Psoas muscle (tissue), 8 donors: ENCODE results near the gene SNX32. TPM values are rescaled to one million over a fixed set of nuclear protein-coding genes. Genes with fewer than 3 reads are reported as not detected.
A peak's percentile ranks its signal among the peaks of the same experiment; 100 is the strongest.

Experiments used
- ATAC-seq, 4 donors: fragments of 200-7000 bp; cut with Tn5 transposase; one replicate each; pipeline ENCODE4 v1.9.1; 2020; ENCODE audit warnings: moderate library complexity in 3 of 4, mild to moderate bottlenecking in 2 of 4
- DNase-seq, 2 donors: peaks; one replicate each; pipeline ENCODE4 v3.0.0-alpha.2; 2020
- H3K27ac ChIP-seq: fragments of 200-600 bp; one replicate; pipeline ENCODE4 v1.8.0; 2022
- H3K27me3 ChIP-seq, 3 donors: fragments of 200-600 bp in 1 of 3; one replicate each; pipeline versions ENCODE4 v1.6.1 to v1.8.0; 2013 to 2022; ENCODE audit warnings: low read length in 2 of 3, mild to moderate bottlenecking in 2 of 3, moderate library complexity in 1 of 3; ENCODE audit not compliant: insufficient read depth in 3 of 3
- H3K36me3 ChIP-seq, 2 donors: fragments of 200-600 bp in 1 of 2; one replicate each; pipeline versions ENCODE4 v1.6.1 to v1.8.0; 2013 to 2022; ENCODE audit warnings: low read depth in 1 of 2, mild to moderate bottlenecking in 1 of 2, moderate library complexity in 1 of 2; ENCODE audit not compliant: insufficient read depth in 1 of 2
- H3K4me1 ChIP-seq: fragments of 200-600 bp; one replicate; pipeline ENCODE4 v1.8.0; 2022
- H3K4me3 ChIP-seq: fragments of 200-600 bp; one replicate; pipeline ENCODE4 v1.8.0; 2022; ENCODE audit warnings: mild to moderate bottlenecking
- H3K9me3 ChIP-seq: fragments of 200-600 bp; one replicate; pipeline ENCODE4 v1.8.0; 2022
- CTCF ChIP-seq: fragments of 200-600 bp; IDR thresholded peaks from one replicate; pipeline ENCODE4 v1.8.0; 2022; ENCODE audit warnings: antibody characterized with exemption
- WGBS, 3 donors: extraction: QIAGEN DNeasy Blood & Tissue Kit; methylation state at CpG; one replicate each; pipeline versions ENCODE4 v1.1.6 to v1.1.7; 2013; 5-methylcytosine and 5-hydroxymethylcytosine counted together
- intact Hi-C, 2 donors: fragments of 100-400 bp; cut with DNase I; formaldehyde crosslinking; loops; one replicate each; pipeline versions ENCODE4 v1.11.0 to v1.14.2; 2022
- polyA plus RNA-seq, 3 donors: library from polyadenylated mRNA; stranded (reverse); fragments of 200-250 nt; gene quantifications; one replicate each; pipeline ENCODE4 v1.2.3, GENCODE V29; 2013
- total RNA-seq, 4 donors: library from RNA; stranded (reverse); fragmentation: NEBNext Ultra II Directional in 2 of 4; extraction: Animal tissue kit (Norgen Biotek cat#: 25700) in 2 of 4; gene quantifications; one replicate each; pipeline versions ENCODE4 v1.2.1 to v1.2.4, GENCODE V29; 2021 to 2023
- donor health status: healthy with polysubstance abuse.
- donor health status: DM: no; HTN: no; CAD: no; lungs with moderate emphysema.
- donor health status: Bipolar disorder and iron deficiency.
- donor health status: healthy.
- donor health status: DM: yes; HTN: yes; CAD: no.
- donor health status: DM: no; HTN: no; CAD: no.
- donor health status: DM: no; HTN: no; CAD: no.
- donor health status: DM: yes; HTN: yes; CAD: no.

SNX32 gene
- total and polyA plus RNA-seq, 7 donors, result 0.05 to 0.20 TPM; not detected in 5

GRCh38 chr11:65798882-65799281 lies 34.9 kb upstream of the SNX32 start:
- H3K4me3 ChIP-seq, result no peak overlapping the region
- DNase-seq (no peak), ATAC-seq (no peak)
- H3K36me3 ChIP-seq, result no peaks in the 10 kb centered on the region
- no peaks in the 10 kb centered on the region for H3K4me1 ChIP-seq
- no peak for TF ChIP-seq CTCF
- H3K9me3 ChIP-seq, result no peaks in the 10 kb centered on the region
- 80 to 86% (median 80%) methylated on average over 8 of the region's 8 CpGs for WGBS, 3 donors
- peaks cover 0 to 47% (median 5%) of the 10 kb centered on the region in 3 donors for H3K27me3 ChIP-seq
- H3K27ac ChIP-seq, result no peak overlapping the region
- intact Hi-C loops, result no loop called here

- no peaks in the 10 kb centered on the region for H3K36me3 ChIP-seq
- peaks cover 0 to 66% (median 9%) of the 10 kb centered on the region in 3 donors for H3K27me3 ChIP-seq
- ATAC-seq (no peak), DNase-seq (no peak)
- no peak overlapping the region for H3K27ac ChIP-seq
- H3K9me3 ChIP-seq, result no peaks in the 10 kb centered on the region
- WGBS, 3 donors, result 65 to 78% (median 71%) methylated on average over 18 of the region's 18 CpGs
- intact Hi-C loops, result no loop called here
- H3K4me1 ChIP-seq, result no peaks in the 10 kb centered on the region
- no peak overlapping the region for H3K4me3 ChIP-seq
- no peak for TF ChIP-seq CTCF
These were observed 32.4 kb upstream of the SNX32 start for GRCh38 chr11:65801153-65801987.

GRCh38 chr11:65802841-65803240 lies 30.9 kb upstream of the SNX32 start:
- Histone ChIP-seq H3K9me3 (no peaks in the 10 kb centered on the region), H3K36me3 (no peaks in the 10 kb centered on the region), H3K4me3 (no peak overlapping the region), H3K27ac (no peak overlapping the region), H3K4me1 (no peaks in the 10 kb centered on the region), H3K27me3 (peaks cover 0 to 77% (median 9%) of the 10 kb centered on the region in 3 donors)
- ATAC-seq, result no peak
- DNase-seq, result peak in 1 of 2 donors; percentile 2
- no peak for TF ChIP-seq CTCF
- 80% methylated on average over 9 of the region's 9 CpGs for WGBS, 3 donors
- intact Hi-C loops, result no loop called here

- Histone ChIP-seq H3K4me3 (no peak overlapping the region), H3K27me3 (peaks cover 0 to 86% (median 9%) of the 10 kb centered on the region in 3 donors), H3K27ac (no peak overlapping the region), H3K36me3 (no peaks in the 10 kb centered on the region), H3K4me1 (no peaks in the 10 kb centered on the region), H3K9me3 (no peaks in the 10 kb centered on the region)
- WGBS, 3 donors, result 52 to 56% (median 54%) methylated on average over 21 of the region's 21 CpGs
- intact Hi-C loops, result no loop called here
- TF ChIP-seq CTCF, result no peak
- DNase-seq (peak in 1 of 2 donors; percentile 15), ATAC-seq (no peak)
These were observed 29.8 kb upstream of the SNX32 start for GRCh38 chr11:65803797-65804492.
